GM19395 (cell line): ENCODE data around the gene TOP1.

Source experiments
- ATAC-seq: cut with Tn5 transposase; IDR thresholded peaks from one replicate; pipeline ENCODE4 v1.9.1; 2021; ENCODE audit warnings: mild to moderate bottlenecking, moderate library complexity; ENCODE audit not compliant: unreplicated experiment

TOP1 gene

GRCh38 chr20:41032271-41032670, 3.6 kb downstream of the TOP1 start:
- no peak for ATAC-seq

DNA sequence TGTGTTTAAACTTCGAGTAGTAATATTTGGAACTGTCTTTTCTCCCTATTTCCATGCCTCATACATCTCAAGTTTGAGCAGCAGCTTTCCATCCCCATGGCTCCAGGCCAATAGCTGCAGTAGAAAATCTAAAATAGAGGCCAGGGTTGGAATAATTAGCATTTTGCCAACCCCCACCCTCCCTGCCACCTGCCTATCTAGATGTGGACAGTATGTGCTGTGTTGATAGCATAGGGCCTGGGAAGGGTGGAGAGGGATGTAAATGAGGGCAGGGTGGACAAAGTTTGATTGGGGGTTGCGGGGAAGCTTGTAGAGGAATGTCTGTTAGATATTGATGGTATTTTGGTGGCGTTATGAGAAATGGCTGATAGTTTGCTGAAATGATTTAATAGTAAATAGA, 5.6 kb downstream of the TOP1 start:
- no peak for ATAC-seq

GRCh38 chr20:41035207-41035606, 6.6 kb downstream of the TOP1 start:
- no peak for ATAC-seq

DNA sequence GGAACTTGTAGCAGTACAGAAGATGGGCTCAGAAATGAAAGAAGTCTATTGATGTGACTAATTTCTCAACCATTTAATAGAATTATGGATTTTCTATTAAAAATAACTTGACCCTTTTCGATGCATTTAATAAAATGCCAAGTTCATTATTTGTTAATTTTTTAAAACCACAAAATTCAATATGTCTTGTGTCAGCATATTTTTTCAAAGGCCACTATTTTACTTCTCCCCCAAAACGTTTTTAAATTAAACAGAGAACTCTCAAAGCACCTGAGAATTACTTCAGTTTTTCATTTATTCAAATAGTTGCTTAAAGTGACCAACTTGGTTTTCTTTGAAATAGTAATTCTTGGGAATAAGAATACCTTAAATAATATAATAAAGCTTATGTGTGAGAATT, 8.6 kb downstream of the TOP1 start:
- no peak for ATAC-seq

DNA sequence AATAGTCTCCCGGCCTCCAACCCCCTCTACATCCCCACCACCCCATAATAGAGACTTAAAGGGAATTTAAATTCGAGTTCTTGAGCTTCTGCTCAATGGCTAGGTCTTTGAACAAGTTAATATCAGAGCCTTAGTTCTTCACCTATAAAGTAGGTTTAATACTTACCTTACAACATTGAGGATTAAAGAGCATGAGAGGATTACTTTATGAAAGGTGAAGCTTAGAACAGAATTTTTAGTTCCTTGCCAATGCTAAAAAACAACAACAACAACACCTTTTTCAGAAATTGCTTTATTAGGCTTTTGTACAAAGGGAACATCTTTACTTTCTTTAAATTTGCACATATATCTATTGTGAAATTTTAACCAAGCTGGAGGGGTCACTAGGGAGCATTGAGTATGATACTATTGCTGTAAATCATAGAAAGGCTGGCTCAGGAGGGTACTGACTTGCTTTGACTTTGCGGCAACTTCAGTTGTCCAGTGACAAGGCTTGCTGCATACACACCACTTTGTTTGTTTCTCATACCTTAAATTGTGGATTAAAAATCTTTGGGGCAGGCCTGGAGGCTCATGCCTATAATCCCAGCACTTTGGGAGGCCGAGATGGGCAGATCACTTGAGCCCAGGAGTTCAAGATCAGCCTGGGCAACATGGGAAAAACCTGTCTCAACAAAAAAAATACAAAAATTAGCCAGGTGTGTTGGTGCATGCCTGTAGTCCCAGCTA, 9.7 kb downstream of the TOP1 start:
- ATAC-seq = no peak

GRCh38 chr20:41038878-41039404, 10.3 kb downstream of the TOP1 start:
- no peak for ATAC-seq

- ATAC-seq = no peak
Observed at GRCh38 chr20:41040855-41041254, 12.2 kb downstream of the TOP1 start.

- no peak for ATAC-seq
Observed at GRCh38 chr20:41041693-41042092, 13.1 kb downstream of the TOP1 start.

DNA sequence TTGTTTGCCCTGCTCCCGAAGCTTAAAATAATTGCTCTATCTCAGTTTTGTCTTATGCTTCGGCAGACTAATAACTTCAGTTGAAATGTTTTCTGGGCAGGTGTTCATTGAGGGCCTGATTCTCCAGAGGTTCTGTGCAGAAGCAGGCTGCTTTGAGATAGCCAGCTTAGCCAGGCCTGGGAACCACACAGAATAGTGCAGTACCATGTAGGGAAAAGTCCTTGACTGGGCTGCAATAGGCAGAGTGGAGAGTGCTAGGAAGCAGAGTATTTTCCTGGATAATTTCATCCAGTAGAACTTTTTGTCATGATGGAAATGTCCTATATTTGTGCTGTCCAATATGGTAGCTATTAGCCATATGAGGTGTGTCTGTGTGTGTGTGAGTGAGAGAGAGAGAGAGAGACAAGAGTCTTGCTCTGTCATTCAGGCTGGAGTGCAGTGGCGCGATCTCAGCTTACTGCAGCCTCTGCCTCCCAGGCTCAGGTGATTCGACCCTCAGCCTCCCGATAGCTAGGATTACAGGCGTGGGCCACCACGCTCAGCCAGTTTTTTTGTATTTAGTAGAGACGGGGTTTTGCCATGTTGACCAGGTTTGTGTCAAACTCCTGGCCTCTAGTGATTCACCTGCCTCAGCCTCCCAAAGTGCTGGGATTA, 15.9 kb downstream of the TOP1 start:
- ATAC-seq = no peak

DNA sequence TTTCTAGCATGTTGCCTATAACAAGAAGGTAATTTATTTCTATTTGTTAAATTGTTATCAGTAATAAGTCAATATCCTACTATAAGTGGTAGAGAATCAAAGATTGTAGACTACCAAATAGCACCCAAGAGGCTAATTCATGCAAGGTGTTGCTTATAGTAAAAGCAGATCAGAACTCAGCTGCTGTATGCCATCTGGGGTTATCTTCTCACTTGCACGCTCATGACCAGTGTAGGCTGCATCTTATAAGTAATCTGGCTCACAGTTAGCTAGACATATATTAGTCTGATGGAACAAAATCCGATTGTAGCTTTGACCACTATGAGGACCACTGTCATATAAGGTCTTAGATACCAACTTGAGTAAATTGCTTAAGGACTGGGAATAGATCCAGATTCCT, 17.0 kb downstream of the TOP1 start:
- ATAC-seq = no peak

DNA sequence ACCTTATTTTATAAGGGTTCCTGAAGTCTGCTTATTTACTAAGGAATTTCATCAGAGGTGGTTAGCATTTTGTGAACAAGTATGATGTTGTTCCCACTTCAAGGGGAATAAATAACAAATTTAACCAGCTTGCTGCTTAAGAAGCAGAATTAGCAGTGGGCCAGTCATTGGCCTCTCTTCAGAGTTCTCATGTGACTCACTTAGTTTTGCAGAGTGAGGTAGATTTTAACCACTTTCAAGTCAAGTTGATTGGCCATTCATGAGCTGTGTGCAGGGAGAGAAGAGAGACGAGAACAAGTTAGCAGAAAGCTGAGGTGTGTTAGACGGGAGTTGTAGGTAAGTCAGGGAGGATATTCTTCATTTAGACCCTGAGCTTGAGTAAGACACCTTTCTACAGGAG, 18.1 kb downstream of the TOP1 start:
- no peak for ATAC-seq

DNA sequence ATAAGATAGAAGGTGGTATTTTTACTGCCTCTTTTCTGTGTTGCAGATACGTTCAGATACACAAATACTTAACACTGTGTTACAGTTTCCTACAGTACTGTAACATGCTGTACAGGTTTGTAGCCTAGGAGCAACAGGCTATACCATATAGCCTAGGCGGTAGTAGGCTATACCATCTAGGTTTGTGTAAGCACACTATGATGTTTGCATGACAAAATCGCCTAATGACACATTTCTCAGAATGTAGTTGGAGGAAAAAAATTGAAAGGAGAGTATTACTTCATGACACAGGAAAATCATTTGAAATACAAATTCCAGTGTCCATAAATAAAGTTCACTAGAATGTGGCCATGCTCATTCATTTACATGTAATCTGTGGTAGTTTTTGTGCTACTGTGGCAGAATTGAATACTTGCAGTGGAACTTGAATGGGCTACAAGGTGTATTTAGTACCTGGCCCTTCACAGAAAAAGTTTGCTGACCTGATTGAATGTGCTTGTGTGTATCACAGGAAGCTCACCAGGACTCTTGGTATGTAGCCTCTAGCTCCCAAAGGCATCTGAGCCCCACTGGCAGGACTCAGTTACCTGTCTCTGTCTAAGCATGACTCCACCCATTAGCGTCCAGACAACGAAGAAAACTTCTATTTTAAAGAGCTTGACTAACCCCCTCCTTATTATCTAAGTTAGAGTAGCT, 18.8 kb downstream of the TOP1 start:
- peak; percentile 18 for ATAC-seq

GRCh38 chr20:41047975-41048305, 19.3 kb downstream of the TOP1 start:
- peak; percentile 46 for ATAC-seq

- ATAC-seq = no peak
Observed at GRCh38 chr20:41048461-41049301, 20.1 kb downstream of the TOP1 start.

GRCh38 chr20:41049451-41049850, 20.8 kb downstream of the TOP1 start:
- no peak for ATAC-seq

DNA sequence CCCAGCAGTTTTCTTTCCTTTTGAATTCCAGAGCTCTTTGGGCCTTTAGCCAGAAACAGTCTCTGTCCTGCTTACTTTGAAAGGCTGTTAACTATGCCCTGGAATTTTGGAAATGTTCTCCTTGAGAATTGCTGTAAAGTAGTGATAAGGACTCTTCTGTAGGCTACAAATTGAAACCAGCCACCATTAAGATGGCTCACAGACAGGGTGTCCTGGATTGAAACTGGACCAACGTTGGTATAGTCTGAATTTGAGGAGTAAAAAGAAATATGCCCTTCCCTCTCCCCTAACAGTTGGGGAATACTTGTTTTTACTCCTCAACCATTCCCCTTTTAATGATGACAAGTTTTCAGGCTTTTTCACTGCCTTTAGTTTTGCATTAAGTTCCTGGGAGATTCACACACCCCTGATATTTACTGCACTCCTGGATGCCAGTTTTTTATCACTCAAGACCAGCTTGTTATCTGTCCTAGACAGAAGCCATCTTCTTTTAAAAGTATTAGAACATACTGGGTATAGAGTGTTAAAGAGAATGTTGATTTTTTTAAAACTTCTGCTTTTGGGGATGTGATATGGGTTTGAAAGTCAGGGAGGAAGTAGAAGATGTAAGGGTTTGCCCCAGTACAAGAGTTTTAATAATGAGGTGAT, 21.9 kb downstream of the TOP1 start:
- no peak for ATAC-seq

GRCh38 chr20:41051009-41051825, 22.6 kb downstream of the TOP1 start:
- ATAC-seq = no peak

GRCh38 chr20:41052742-41053419, 24.3 kb downstream of the TOP1 start:
- ATAC-seq = no peak
